NOMO-1 treated with DMSO at 0.1 percent for 48 hours (cell line): Measurements from ENCODE around the gene CSNK2A1.
"Not testable (repeated sequence)": the region's sequence is repeated elsewhere in the genome, so short reads cannot be mapped to it uniquely, and the experiment has no call there.

Experiments used
- DNase-seq: peaks from one replicate; lab custom pipeline; 2025; ENCODE audit not compliant: unreplicated experiment; lab: John Stamatoyannopoulos, UW

Gene CSNK2A1

DNA sequence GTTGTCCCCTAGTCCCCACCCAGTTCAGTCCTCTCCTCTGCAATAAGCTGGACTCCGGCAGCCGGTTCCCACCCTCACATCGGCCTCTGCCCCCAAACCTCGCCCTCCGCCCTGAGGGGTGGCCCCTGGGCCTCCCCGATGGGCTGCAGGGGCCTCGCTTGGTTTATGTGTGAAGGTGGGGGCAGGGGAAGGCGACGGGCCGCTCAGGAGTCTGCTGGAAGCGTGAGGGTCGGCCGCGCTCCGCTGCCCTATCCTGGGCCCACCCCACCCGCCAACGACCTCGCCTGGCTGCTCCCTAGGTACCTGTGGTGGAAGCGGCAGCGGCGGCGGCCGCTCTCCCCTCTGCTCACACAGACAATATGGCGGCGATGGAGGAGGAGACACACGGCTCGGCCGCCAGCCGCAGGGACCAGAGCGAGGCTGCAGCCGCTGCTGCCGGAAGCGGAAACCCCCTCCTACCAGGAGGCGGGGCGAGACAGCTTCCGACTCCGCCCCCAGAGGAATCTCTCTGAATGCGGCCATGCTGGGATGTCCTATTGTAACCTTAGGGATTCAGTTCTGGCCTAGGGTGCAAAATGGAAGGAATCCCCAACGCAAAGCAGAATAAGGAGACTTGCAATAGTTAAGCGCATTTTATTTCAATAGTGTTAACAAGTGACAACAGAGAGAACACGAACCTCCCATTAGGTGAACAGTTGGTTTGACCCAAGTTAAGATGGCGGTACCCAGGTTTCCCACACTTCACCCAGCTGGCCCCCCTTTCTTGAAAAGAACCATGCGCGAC is at the start of gene CSNK2A1:
CSNK2A1 (minus strand) TSS at position 422 of the 784 bp plus-strand sequence. CDS start 35,239 bp downstream, outside the sequence.
- DNase-seq: peak; percentile 92

DNA sequence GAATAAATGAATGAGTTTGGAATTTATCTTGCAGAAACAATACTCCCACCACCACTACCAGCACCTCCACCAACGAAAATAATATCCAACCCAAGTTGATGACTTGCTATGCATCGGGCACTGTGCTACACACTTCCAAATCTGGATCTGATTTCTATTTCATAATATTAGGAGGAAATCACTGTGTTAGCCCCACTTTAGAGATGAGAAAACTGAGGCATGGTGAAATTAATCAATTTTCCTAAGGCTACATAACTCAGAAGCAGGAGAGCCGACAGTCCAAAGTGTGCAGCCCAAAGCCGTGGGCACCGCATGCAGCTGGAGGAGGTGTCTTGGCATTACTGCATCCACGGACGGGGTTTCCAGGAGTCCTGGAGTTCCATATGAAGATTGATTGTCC is 48.9 kb upstream of the CSNK2A1 start:
- no peak for DNase-seq

DNA sequence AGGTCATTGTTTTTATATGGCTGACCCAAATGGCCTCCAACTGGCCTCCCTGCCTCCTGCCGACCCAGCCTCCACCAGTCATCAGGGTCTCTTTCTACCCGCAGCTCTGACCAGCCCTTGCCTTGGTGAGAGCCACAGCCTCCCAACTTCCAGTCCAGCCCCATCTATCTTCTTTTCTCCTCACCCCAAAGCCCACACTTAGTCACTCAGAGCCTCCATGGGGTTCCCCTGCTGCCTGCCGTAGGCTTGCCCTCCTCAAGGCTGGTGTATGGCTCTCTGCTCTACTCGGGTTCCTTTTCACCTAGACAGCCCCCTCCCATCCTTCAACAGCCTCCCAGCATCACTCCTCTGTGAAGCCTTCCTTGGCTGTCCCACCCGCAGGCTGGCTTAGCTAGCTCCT is 48.4 kb upstream of the CSNK2A1 start:
- DNase-seq: no peak

DNA sequence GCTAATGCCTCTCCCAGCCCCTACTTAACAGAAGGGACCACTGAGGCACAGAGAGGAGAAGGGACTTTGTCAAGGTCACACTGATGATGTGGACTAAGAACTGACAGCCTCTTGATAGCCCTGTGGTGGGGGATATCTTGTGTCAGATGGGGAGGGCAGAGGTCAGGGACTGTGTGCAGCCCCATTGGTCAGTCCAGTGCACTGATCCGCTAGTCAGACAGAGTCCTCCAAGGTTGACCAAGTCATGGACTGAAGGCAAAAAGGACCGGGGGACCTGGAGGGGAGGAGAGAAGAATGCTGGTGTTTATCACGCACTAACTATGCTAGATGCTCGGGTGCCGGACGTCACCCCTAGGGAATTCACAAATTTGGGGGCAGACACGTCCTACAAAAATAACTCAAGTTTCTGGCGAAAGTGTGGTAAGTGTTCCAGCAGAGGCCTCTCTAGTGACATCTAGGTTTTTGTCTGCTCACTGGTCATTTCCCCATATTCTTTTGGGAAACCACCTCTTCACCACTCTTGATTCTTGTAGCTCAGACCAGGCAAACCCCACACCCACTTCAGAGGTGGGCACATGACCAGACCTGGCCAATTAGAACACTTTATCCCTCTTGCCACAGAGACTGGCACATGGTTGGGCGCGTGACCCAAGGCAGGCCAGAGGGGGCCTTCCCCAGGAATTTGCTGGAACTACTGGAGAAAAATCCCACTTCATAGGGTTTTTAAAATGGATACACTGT is 45.5 kb upstream of the CSNK2A1 start:
- peak; percentile 50 for DNase-seq

DNA sequence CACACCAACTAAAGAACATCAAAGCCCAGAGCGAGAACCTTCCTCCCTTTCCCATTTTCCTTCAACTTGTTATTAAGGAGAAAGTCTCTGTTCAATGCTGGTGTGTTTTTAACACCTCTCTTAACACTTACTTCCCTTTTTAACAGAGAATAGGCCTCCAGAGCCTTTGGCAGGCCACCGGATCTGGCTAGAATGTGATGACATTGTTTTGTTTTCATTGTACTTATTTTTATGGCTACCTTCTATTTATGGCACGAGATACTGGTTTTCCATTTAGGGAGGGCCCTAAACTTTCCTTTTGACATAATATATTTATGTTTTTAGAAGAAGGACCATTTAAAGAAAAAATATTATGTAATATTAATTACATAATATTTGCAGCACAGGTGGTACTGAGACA is 44.9 kb upstream of the CSNK2A1 start:
- DNase-seq: peak; percentile 47

DNA sequence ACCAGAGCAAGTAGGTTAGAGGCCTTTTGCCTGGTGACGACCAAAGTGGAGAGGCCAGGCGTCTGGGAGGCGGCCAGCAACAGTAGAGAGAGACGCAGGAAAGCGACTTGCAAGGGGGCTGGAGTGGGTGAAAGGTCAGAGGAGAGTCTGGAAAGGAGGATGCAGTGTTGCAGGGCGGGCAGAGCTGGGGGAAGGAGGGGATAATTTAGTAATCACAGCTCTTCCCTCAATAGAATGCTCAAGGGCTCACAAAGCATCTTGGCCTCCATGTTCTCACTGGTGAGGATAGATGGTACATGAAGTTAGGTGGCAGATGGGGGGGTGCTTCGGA is 41.3 kb upstream of the CSNK2A1 start:
- no peak for DNase-seq

DNA sequence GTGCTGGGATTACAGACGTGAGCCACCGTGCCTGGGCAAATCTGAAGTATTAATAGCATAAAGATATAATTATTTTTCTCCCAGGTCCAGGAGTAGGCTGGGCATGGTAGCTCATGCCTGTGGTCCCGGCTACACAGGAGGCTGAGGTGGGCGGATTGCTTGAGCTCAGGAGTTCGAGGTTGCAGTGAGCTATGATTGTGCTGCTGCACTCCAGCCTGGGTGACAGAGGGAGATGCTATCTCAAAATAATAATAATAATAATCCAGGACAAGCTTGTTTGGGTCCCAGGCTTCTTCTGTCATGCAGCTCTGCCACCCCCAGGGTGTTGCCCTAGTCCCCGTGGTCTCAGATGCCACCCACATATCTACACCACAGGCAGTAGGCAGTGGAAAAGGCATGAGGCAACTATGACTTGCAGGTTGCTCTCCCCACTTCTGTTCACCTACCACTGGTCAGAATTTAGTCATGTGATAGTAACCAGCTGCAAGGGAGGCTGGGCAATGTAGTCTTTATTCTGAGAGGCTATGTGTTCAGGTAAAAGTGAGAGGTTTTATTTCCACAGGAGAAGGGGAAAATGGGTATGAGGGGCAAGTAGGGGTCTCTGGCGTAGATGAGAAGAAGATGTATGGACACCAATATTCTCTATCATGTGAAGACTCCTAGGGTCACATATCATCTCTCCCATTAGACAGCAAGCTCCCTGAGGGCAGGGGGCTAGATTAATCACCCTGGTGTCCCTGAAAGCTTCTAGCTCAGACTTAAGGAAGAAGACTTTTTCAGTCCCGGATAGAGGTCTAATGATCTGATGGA is 40.8 kb upstream of the CSNK2A1 start:
- DNase-seq: no peak

DNA sequence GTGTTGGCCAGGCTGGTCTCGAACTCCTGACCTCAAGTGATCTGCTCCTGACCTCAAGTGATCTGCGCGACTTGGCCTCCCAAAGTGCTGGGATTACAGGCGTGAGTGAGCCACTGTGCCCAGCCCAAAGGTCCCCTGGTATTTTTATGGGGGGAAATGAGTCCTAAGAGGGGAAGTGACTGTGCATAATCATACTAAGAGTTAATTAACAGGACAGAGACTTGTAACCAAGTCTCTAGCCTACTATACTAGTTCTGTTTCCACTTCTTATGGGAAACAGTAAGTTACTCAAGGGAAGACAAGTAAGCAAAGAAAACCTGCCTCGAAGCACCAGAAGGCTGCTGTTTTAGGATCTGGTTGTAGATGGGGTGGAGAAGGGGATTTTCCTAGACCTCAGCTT is 38.6 kb upstream of the CSNK2A1 start:
- peak; percentile 46 for DNase-seq

DNA sequence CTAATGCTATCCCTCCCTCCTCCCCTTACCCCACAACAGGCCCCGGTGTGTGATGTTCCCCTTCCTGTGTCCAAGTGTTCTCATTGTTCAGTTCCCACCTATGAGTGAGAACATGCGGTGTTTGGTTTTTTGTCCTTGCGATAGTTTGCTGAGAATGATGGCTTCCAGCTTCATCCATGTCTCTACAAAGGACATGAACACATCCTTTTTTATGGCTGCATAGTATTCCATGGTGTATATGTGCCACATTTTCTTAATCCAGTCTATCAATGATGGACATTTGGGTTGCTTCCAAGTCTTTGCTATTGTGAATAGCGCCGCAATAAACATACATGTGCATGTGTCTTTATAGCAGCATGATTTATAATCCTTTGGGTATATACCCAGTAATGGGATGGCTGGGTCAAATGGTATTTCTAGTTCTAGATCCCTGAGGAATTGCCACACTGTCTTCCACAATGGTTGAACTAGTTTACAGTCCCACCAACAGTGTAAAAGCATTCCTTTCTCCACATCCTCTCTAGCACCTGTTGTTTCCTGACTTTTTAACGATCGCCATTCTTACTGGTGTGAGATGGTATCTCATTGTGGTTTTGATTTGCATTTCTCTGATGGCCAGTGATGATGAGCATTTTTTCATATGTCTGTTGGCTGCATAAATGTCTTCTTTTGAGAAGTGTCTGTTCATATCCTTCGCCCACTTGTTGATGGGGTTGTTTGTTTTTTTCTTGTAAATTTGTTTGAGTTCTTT is 35.5 kb upstream of the CSNK2A1 start:
- not testable (repeated sequence) for DNase-seq

DNA sequence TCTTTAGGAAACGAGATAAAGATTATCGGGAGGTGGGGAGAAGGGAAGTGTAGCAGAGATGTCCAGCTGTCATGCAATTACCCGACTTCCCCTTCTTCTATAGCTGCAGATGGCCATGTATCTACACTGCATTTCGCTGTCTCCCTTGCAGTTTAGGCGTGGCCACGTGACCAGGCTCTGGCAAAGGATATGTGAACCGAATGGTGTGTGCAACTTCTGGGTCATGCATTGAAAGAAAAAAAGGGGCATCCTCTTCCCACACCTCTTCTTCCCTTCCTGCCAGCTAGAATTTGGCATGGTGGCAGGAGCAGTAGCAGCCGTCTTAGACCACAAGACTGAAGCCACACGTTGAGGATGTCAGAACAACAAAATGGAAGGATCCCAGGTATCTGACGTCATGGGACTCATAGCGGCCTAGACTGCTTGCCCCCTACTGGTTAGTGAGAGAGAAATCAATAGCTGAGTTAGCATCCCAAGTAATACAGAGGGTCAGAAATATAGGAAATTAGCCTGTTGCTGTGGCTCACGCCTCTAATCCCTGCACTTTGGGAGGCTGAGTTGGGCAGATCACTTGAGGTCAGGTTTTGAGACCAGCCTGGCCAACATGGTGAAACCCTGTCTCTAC is 33.7 kb upstream of the CSNK2A1 start:
- peak; percentile 54 for DNase-seq

DNA sequence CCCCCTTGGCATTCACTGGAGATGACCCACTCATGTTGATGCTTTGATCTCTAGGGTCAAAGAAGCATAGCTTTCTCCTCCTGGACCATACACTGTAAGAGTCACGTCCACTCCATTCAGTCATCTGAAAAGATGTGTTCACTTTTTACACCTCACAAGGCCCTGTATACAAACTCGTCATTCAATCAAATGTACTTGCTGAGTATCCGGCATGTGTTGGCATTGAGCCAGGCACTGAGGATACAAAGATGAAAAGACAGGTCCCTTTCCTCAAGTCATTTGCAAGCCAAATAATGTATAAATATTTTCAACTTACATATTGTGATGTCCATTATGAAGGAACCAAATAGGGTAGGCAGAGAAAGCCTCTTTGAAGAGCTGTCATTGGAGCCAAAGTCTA is 32.6 kb upstream of the CSNK2A1 start:
- no peak for DNase-seq

DNA sequence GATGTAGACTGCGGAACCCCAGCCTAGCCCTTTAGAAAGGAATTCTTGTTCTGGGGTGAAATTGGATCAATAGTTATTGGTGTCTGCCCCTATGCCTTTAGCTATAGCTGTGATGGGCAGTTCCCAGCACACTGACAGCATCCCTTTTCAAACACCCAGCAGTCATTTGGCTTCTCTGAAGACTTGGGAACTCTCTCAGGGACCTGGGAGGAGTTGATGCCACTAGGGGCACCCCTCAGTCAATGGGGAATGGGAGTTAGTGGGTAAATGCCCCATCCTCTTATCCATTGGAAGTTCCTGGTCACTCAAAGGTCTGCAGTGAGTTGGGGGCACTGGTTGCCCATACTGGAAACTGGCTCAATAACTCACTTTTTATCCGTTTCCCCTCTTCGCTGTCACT is 31.6 kb upstream of the CSNK2A1 start:
- no peak for DNase-seq

DNA sequence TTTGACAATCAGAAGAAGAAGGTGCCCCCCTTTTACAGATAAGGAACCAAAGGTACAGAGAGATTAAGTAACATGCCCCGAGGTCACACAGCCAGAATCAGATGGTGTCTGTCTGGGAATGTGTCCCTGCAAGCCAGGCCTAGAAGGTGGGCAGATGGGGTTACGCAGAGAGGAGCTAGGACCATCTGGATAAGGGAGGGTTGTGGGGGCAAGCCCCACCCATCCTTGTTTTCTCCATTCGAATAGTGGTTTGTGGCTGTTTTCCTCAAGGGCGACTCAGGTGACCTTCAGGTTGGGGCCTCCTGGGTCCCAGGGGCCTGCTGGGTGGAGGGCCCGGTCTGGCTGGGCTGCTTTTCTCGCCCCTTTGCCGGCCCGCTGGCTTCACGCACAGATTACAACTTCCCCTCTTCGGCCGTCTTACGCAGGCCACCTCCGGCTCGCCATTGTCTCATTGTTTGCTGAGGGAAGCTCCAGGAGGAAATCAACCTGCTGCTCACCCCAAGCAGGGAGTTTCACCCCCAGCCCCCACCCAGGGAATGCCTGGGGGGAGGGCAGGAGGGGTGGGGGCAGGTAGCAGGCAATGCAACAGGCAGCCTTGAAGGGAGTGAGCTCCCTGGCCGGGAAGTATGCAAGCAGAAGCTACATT is 30.8 kb upstream of the CSNK2A1 start:
- no peak for DNase-seq

DNA sequence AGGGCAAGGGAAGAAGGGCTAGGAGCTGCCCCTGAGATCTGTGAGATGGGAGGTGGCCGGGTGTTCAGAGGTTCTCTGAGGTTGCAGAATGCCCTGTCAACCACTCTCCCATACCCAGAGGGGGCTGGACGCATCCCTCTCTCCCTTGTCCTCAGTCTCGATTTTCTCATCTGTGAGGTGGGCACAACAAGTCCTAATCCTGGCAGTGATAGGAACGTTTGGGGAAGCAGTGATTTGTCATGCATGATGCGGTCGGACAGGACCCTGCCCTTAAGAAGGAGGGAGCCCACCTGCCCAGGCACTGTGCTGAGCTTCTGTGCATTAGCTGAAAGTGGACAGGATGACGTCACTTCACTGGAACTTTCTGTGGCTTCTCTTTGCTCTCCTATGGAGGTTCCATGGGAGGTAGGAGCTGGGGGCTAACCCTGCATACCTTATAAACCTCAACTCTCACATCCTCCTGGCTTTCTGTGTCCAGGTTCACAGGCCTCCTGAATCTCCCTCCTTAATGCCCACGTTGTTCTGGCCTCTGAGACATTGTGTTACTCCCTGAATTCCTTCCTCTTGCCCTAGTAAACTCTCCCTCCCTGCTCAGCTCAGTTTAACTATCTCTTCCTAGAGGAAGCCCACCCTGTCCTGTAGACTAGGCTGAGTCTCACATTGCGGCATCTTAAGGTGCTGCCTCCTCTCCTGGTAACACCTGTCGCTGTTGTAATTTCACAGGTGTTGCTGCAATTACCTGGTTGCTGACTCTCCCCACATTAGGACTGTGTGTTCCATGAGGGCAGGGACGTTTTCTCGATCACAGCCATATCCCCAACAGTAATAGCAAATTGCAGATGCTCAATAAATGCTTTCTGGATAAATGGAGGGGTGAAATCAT is 30.1 kb upstream of the CSNK2A1 start:
- DNase-seq: no peak

DNA sequence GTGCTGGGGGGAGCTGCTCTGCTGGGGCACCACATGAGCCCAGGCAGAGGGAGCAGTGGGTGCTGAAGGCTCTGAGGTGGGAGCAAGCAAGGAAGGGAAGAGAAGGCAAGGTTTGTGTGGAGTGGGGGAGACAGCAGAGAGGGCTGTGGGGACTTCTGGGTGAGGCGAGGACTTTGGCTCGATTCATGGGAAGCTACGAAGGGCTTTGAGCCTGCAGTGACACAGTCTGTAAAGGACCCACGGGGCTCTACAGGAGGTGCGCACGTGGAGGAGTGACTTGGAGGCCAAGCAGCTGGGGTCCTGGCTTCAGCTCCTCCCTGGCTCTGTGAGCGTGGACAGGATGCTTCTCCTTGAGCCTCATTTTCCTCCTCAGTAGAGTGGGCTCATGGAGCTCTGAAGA is 29.1 kb upstream of the CSNK2A1 start:
- no peak for DNase-seq

DNA sequence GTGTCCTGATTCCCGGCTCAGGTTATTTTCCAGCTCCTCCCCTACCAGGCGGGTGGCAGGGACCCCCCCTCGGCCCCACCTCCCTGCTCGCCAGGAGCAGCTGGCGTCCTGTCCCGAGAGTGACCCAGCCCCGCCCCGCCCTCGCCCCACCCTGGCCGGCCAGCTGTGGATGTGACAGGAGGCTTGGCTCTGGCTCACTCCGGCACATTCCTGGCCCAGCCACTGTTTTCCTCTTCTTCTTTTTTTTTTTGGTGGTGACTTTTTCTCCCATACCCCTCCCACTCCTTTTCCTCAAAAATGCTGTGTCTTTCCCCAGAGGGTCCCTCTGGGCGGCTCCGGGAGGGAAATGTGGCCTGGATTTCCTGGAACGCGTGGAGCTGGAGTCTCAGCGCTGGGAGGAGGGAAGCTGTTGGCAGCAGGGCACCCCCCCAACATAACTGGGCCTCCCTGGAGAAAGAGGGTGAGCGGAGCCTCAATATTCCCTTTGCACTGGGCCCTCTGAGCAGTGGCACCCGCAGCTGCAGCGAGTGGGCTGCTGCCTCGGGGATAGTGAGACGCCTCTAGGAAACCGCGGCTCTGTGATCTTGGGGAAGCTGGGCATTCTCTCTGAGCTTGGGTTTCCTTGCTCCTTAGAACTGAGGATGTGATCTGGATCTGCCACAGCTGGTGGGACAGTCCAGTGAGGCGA is 28.3 kb upstream of the CSNK2A1 start:
- DNase-seq: no peak

DNA sequence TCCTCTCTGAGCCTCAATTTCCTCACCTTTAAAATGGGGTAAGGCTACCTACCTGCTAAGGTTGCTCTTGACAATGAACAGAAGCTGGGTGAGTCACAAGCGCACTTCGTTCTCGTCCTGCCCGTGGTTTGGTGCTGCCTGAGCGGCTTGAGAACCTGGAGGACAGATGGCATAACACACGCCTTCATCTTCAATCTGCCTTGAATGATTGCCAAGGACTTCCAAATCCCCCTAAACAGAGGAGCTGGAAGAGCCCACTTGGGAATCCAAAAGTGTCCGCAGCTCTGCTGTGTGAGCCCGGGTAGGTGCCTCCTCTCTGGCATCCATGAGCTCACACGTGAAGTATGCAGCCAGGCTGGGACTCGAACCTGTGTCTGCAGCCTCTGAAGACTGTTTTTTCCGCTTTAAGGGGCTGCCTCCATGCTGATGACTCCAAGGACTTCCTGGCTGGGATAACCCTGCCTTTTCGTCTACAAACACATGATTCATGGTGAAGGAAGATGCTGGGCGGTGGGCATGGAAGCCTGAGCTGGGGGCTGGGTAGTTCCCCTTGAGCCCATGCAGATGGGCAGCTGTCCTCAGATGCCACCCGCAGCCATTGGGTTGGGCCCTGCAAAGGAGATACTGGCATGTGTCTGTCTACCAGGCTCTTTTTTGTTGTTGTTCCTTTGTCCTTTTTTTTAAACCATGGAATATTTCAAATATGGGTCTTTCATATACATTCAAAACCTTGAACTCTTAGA is 25.3 kb upstream of the CSNK2A1 start:
- DNase-seq: no peak

DNA sequence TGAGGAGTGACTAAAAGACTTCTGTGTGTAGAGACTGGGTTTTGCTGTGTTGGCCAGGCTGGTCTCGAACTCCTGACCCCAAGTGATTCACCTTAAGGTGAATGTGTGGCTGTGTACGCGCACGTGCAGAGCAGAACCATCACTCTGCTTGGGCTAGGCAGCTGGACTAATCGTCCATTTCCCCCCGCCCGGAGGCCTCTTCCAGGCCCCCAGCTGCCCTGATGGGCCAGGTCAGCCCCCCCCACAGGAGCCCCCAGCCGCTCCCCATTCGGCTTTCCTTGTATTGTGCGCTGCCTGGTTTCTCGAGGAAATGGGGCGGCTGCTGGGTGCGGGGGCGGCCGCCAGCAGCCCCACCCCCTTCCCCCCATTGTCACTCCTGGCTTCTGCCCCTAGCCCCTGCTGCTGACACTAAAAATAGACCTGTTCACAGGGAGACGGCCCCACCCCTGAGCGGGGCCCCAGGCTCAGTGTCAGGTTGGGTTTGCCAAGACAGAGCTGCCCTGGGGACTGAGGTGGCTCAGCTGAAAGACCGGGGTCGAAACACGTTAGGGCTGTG is 24.6 kb upstream of the CSNK2A1 start:
- no peak for DNase-seq
